Measurements from ENCODE around the gene KLHL9. TPM values are rescaled to one million over a fixed set of nuclear protein-coding genes. Genes with fewer than 3 reads are reported as not detected.

Gene KLHL9
- total and polyA plus RNA-seq, 2 of the 13 experiments (the other 11 are each of a cell fraction or from before 2014, with no cell fraction given), result 8.7 to 17.7 TPM

DNA sequence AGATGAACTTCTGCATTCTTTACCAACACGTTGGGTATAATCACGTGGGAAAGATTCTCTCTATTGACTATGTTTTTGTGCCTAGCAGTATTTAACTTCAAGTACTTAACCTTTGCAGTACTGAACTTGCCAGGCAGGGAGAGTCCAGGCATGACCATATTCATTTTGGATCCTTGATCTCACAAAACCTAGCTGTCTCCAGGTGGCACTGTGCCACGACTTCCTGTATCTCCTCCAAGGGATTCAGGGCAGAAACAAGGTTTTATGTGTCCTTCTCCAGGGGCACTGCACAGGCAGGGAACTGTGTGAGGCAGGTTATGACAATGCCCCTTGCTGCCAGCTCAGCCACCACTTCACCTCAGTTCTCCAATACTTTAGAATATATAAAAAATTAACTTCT lies 18.3 kb downstream of the KLHL9 start:
- H3K9ac ChIP-seq (ENCODE audit: insufficient read depth, low read depth, low read length), result no peak overlapping the region
- no peak overlapping the region for H3K4me2 ChIP-seq (ENCODE audit: low read depth, low read length)
- no peaks in the 10 kb centered on the region for H3K4me1 ChIP-seq (ENCODE audit: insufficient read depth, low read length)
- ChIA-PET CTCF (ENCODE audit: low intra/inter-chr PET ratio, low total read pairs) (interaction anchor here (1.9 kb wide), 1 partner anchor 79 kb away, joined by 6 read pairs; no protein-coding TSS in a partner anchor), POLR2A (interaction anchor here (1.5 kb wide), 1 partner anchor 18 kb away, joined by 4 read pairs; the partner anchor contains the start of gene KLHL9)
- ATAC-seq, result peak; percentile 50
- no peak overlapping the region for H3K4me3 ChIP-seq (replicated peaks in 1 of 3; ENCODE audit: insufficient read depth in 1 of 3, low read depth in 2 of 3, low read length in 3 of 3)
- H4K20me1 ChIP-seq (ENCODE audit: insufficient read depth, low read length), result no peaks in the 10 kb centered on the region
- no peaks in the 10 kb centered on the region for H3K36me3 ChIP-seq (replicated peaks in 1 of 2; ENCODE audit: control insufficient read depth in 1 of 2, insufficient read depth in 2 of 2, low read length in 2 of 2)
- no peak for FAIRE-seq
- in situ Hi-C loops (cut with HindIII; ENCODE audit: extremely low pct_ligation_motif_present, low pct_unique_long_range_greater_than_20kb), result loop anchor here (5.0 kb wide), 2 partner anchors 80 to 135 kb away; no protein-coding TSS in a partner anchor
- H3K27me3 ChIP-seq (ENCODE audit: control insufficient read depth in 1 of 2, insufficient read depth in 2 of 2, low read length in 2 of 2), result no peaks in the 10 kb centered on the region
- no TSS peak for BruUV-seq (replicated peaks)
- no peaks in the 10 kb centered on the region for H3K79me2 ChIP-seq (ENCODE audit: insufficient read depth, low read length)
- 0% methylated on average over 3 of the region's 3 CpGs for WGBS (ENCODE audit: low lambda C conversion rate)
- peak; percentile 4 for DNase-seq (ENCODE audit: low spot score)
- no peak overlapping the region for H3K27ac ChIP-seq (ENCODE audit: extremely low read length, insufficient read depth, low read length)
- no peak for TF ChIP-seq HDAC2 (CRISPR knock-in tag; IDR thresholded peaks at IDR 0.05)
- TF ChIP-seq, protein P1, sequence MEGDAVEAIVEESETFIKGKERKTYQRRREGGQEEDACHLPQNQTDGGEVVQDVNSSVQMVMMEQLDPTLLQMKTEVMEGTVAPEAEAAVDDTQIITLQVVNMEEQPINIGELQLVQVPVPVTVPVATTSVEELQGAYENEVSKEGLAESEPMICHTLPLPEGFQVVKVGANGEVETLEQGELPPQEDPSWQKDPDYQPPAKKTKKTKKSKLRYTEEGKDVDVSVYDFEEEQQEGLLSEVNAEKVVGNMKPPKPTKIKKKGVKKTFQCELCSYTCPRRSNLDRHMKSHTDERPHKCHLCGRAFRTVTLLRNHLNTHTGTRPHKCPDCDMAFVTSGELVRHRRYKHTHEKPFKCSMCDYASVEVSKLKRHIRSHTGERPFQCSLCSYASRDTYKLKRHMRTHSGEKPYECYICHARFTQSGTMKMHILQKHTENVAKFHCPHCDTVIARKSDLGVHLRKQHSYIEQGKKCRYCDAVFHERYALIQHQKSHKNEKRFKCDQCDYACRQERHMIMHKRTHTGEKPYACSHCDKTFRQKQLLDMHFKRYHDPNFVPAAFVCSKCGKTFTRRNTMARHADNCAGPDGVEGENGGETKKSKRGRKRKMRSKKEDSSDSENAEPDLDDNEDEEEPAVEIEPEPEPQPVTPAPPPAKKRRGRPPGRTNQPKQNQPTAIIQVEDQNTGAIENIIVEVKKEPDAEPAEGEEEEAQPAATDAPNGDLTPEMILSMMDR (CRISPR knock-in tag; IDR thresholded peaks at IDR 0.05), result 0 out of 2 replicates have a peak, but pooled peaks have one; percentile 4
- H3K9me3 ChIP-seq (ENCODE audit: low read length), result no peaks in the 10 kb centered on the region
- intact Hi-C loops (cut with micrococcal nuclease; ENCODE audit: unreplicated experiment), result no loop called here
- H2AFZ ChIP-seq (ENCODE audit: low read length), result no peak overlapping the region

DNA sequence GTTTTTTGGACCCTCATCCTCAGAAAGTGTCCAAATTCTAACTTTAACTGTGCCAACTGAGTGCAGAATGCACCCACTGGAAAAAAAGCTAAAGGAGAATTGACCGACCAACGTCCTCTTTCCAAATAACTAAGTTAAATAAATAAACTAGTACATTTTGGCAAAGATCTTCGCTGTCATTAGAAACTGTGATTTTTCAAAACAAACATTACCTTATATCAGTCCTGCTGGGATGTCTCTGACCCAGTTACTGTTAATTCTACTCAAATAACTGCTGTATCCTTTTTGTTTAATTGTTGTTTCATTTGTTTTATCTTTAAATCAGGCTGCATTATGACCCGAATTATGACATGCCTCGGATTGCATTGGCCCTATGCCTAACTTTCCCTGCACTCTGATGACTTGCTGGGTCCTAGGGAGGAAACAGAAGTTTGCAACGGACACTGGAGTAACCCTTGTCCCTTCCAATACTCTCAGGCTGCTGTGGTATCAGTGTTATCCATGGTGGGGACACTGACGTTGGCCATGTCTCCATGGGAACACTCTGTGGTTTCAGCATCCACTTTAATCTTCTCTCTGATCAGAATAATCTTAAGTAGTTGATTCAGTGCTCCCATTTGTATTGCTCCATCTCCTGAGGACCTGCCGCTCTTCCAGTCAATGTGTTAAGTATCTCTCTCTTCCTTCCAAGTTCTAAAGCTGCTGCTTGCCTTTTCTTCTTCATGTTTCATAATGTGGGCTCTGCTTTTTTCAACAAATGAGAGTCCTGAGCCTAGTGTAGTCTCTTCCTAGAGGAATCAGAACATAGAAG lies 19.0 kb downstream of the KLHL9 start:
- under 1% methylated on average over 8 of the region's 8 CpGs for WGBS (ENCODE audit: low lambda C conversion rate)
- Histone ChIP-seq H3K4me2 (ENCODE audit: low read depth, low read length) (no peak overlapping the region), H3K27ac (ENCODE audit: extremely low read length, insufficient read depth, low read length) (no peak overlapping the region), H2AFZ (ENCODE audit: low read length) (no peak overlapping the region), H3K27me3 (ENCODE audit: control insufficient read depth in 1 of 2, insufficient read depth in 2 of 2, low read length in 2 of 2) (no peaks in the 10 kb centered on the region), H3K9ac (ENCODE audit: insufficient read depth, low read depth, low read length) (no peak overlapping the region), H3K9me3 (ENCODE audit: low read length) (no peaks in the 10 kb centered on the region), H3K4me3 (replicated peaks in 1 of 3; ENCODE audit: insufficient read depth in 1 of 3, low read depth in 2 of 3, low read length in 3 of 3) (no peak overlapping the region), H3K79me2 (ENCODE audit: insufficient read depth, low read length) (no peaks in the 10 kb centered on the region), H4K20me1 (ENCODE audit: insufficient read depth, low read length) (no peaks in the 10 kb centered on the region), H3K36me3 (replicated peaks in 1 of 2; ENCODE audit: control insufficient read depth in 1 of 2, insufficient read depth in 2 of 2, low read length in 2 of 2) (no peaks in the 10 kb centered on the region), H3K4me1 (ENCODE audit: insufficient read depth, low read length) (no peaks in the 10 kb centered on the region)
- DNase-seq (ENCODE audit: low spot score) (no peak), FAIRE-seq (no peak), ATAC-seq (no peak)
- in situ Hi-C loops (cut with HindIII; ENCODE audit: extremely low pct_ligation_motif_present, low pct_unique_long_range_greater_than_20kb) (loop anchor here (5.0 kb wide), 2 partner anchors 81 to 136 kb away; no protein-coding TSS in a partner anchor), intact Hi-C loops (cut with micrococcal nuclease; ENCODE audit: unreplicated experiment) (no loop called here)
- CTCF ChIA-PET (ENCODE audit: low intra/inter-chr PET ratio, low total read pairs), result interaction anchor here (1.9 kb wide), 1 partner anchor 80 kb away, joined by 6 read pairs; no protein-coding TSS in a partner anchor
- no TSS peak for BruUV-seq (replicated peaks)
- POLR2A ChIA-PET, result interaction anchor here (1.5 kb wide), 1 partner anchor 19 kb away, joined by 4 read pairs; the partner anchor contains the start of gene KLHL9
- TF ChIP-seq, protein P2, sequence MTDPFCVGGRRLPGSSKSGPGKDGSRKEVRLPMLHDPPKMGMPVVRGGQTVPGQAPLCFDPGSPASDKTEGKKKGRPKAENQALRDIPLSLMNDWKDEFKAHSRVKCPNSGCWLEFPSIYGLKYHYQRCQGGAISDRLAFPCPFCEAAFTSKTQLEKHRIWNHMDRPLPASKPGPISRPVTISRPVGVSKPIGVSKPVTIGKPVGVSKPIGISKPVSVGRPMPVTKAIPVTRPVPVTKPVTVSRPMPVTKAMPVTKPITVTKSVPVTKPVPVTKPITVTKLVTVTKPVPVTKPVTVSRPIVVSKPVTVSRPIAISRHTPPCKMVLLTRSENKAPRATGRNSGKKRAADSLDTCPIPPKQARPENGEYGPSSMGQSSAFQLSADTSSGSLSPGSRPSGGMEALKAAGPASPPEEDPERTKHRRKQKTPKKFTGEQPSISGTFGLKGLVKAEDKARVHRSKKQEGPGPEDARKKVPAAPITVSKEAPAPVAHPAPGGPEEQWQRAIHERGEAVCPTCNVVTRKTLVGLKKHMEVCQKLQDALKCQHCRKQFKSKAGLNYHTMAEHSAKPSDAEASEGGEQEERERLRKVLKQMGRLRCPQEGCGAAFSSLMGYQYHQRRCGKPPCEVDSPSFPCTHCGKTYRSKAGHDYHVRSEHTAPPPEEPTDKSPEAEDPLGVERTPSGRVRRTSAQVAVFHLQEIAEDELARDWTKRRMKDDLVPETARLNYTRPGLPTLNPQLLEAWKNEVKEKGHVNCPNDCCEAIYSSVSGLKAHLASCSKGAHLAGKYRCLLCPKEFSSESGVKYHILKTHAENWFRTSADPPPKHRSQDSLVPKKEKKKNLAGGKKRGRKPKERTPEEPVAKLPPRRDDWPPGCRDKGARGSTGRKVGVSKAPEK (CRISPR knock-in tag; IDR thresholded peaks at IDR 0.05; ENCODE audit: borderline replicate concordance), result no peak
- TF ChIP-seq, protein P3, sequence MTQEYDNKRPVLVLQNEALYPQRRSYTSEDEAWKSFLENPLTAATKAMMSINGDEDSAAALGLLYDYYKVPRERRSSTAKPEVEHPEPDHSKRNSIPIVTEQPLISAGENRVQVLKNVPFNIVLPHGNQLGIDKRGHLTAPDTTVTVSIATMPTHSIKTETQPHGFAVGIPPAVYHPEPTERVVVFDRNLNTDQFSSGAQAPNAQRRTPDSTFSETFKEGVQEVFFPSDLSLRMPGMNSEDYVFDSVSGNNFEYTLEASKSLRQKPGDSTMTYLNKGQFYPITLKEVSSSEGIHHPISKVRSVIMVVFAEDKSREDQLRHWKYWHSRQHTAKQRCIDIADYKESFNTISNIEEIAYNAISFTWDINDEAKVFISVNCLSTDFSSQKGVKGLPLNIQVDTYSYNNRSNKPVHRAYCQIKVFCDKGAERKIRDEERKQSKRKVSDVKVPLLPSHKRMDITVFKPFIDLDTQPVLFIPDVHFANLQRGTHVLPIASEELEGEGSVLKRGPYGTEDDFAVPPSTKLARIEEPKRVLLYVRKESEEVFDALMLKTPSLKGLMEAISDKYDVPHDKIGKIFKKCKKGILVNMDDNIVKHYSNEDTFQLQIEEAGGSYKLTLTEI (CRISPR knock-in tag; conservative IDR thresholded peaks at IDR 0.05), result no peak
- TF ChIP-seq HHEX (CRISPR knock-in tag; IDR thresholded peaks at IDR 0.05) (no peak), TAF15 (IDR thresholded peaks at IDR 0.05; ENCODE audit: low read depth, low read length, poor library complexity, severe bottlenecking) (no peak)

Data from HepG2 (cell line).